Activated CD8-positive, alpha-beta T cell treated with anti-CD3 and anti-CD28 coated beads, Interleukin-2, amount 10 ng/mL, durations not matched to agents 7 days and 5 days (primary cell): ENCODE measurements around the gene NPC2. TPM values are rescaled to one million over a fixed set of nuclear protein-coding genes. Genes with fewer than 3 reads are reported as not detected.
"Not testable (repeated sequence)": the region's sequence is repeated elsewhere in the genome, so short reads cannot be mapped to it uniquely, and the experiment has no call there.

Experiments
- ATAC-seq: fragments of 150-1000 bp; cut with Tn5 transposase; one replicate; pipeline ENCODE4 v1.10.0; 2021; ENCODE audit warnings: moderate library complexity
- CTCF ChIA-PET: fragments of 350-600 bp; sonication (Branson Sonifier 250); formaldehyde crosslinking; loops from one replicate; lab custom pipeline; 2021; ENCODE audit warnings: antibody characterized with exemption; lab: Charles Lee
- POLR2A ChIA-PET: fragments of 350-600 bp; sonication (Branson Sonifier 250); formaldehyde crosslinking; loops from one replicate; lab custom pipeline; 2021; ENCODE audit warnings: antibody characterized with exemption; lab: Charles Lee
- DNase-seq: peaks from one replicate; pipeline ENCODE4 v3.0.0-alpha.2; 2020
- H3K27ac Mint-ChIP-seq: one replicate; pipeline ENCODE4 v1.8.0; 2021; ENCODE audit warnings: mild to moderate bottlenecking, mixed read lengths
- H3K27me3 Mint-ChIP-seq: one replicate; pipeline ENCODE4 v1.8.0; 2021; ENCODE audit warnings: low read depth, mixed read lengths
- H3K36me3 Mint-ChIP-seq: one replicate; pipeline ENCODE4 v1.8.0; 2021; ENCODE audit warnings: low read depth, mixed read lengths
- H3K4me1 Mint-ChIP-seq: one replicate; pipeline ENCODE4 v1.8.0; 2021; ENCODE audit warnings: low read depth, mixed read lengths
- H3K4me3 Mint-ChIP-seq: one replicate; pipeline ENCODE4 v1.8.0; 2021; ENCODE audit warnings: mild to moderate bottlenecking, mixed read lengths
- H3K9me3 Mint-ChIP-seq: one replicate; pipeline ENCODE4 v1.8.0; 2022; ENCODE audit warnings: mixed read lengths; ENCODE audit not compliant: insufficient read depth
- total RNA-seq, 2 experiments: library from RNA; stranded (reverse); gene quantifications; one replicate each; pipeline ENCODE4 v1.2.3, GENCODE V29; 2021

Gene NPC2
- total RNA-seq: 10 to 100 TPM; 31.4 to 32.2 TPM

DNA sequence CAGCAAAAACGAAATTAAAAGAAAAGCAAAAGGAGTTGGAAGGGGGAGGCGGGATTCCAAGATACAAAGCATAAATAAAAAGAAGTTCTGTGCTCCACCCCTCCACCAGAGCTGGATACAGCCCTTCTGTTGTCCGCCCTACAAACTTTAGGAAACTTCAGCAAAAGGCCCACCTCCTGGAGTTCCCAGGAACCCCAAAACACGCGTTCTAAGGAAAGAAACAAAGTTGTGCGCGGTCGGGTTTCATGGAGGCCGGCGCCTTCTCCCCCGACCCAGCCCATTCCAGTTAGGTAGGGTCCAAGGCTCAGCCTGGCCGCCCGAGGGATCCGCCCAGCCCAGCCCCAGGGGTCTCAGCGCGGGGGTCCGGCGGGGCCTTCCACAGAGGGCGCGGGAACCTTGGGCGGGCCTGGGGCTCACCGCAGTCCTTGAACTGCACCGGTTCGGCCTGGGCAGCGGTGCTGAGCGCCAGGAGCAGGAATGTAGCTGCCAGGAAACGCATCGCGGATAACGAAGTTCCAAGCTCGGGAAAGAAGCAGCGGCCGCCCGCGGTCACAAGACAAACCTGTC is at the start of gene NPC2:
Gene NPC2, minus strand, starts transcription at position 530 of the 567 bp plus-strand sequence. Its CDS starts 31 bp downstream, at position 499.
- Mint-ChIP-seq H3K9me3 (no peaks in the 10 kb centered on the region), H3K36me3 (peaks cover 12% of the 10 kb centered on the region), H3K4me3 (no peak within 1 kb of the TSS), H3K27ac (peak within 1 kb of the TSS; percentile 90), H3K4me1 (peaks cover 30% of the 10 kb centered on the region), H3K27me3 (no peaks in the 10 kb centered on the region)
- CTCF ChIA-PET: interaction anchor here (0.6 to 2.7 kb wide), 9 partner anchors 10 to 241 kb away, joined by 3 to 7 read pairs (median 4); partner anchors contain the start of gene ABCD4
- POLR2A ChIA-PET: no interaction called here
- DNase-seq (peak; percentile 26), ATAC-seq (no peak)

- Mint-ChIP-seq H3K4me3 (no peak overlapping the region), H3K36me3 (no peaks in the 10 kb centered on the region), H3K27me3 (peaks cover 3% of the 10 kb centered on the region), H3K4me1 (no peaks in the 10 kb centered on the region), H3K27ac (no peak overlapping the region), H3K9me3 (no peaks in the 10 kb centered on the region)
- ATAC-seq: no peak
- ChIA-PET CTCF (no interaction called here), POLR2A (no interaction called here)
- no peak for DNase-seq
Measured at GRCh38 chr14:74542056-74542685, 49.1 kb upstream of the NPC2 start.

- ATAC-seq: no peak
- no peaks in the 10 kb centered on the region for H3K36me3 Mint-ChIP-seq
- no peak for DNase-seq
- H3K9me3 Mint-ChIP-seq: no peaks in the 10 kb centered on the region
- ChIA-PET CTCF (no interaction called here), POLR2A (no interaction called here)
- H3K4me1 Mint-ChIP-seq: no peaks in the 10 kb centered on the region
- H3K27ac Mint-ChIP-seq: no peak overlapping the region
- peaks cover 1% of the 10 kb centered on the region for H3K27me3 Mint-ChIP-seq
- H3K4me3 Mint-ChIP-seq: no peak overlapping the region
Measured at GRCh38 chr14:74541225-74541624, 48.1 kb upstream of the NPC2 start.

- no peak for DNase-seq
- Mint-ChIP-seq H3K27me3 (peaks cover 3% of the 10 kb centered on the region), H3K9me3 (no peaks in the 10 kb centered on the region), H3K36me3 (no peaks in the 10 kb centered on the region), H3K27ac (no peak overlapping the region), H3K4me1 (no peaks in the 10 kb centered on the region), H3K4me3 (no peak overlapping the region)
- POLR2A ChIA-PET: no interaction called here
- no peak for ATAC-seq
- CTCF ChIA-PET: interaction anchor here (0.6 kb wide), 1 partner anchor 1008 kb away, joined by 3 read pairs; no protein-coding TSS in a partner anchor
Measured at GRCh38 chr14:74539503-74539902, 46.4 kb upstream of the NPC2 start.

DNA sequence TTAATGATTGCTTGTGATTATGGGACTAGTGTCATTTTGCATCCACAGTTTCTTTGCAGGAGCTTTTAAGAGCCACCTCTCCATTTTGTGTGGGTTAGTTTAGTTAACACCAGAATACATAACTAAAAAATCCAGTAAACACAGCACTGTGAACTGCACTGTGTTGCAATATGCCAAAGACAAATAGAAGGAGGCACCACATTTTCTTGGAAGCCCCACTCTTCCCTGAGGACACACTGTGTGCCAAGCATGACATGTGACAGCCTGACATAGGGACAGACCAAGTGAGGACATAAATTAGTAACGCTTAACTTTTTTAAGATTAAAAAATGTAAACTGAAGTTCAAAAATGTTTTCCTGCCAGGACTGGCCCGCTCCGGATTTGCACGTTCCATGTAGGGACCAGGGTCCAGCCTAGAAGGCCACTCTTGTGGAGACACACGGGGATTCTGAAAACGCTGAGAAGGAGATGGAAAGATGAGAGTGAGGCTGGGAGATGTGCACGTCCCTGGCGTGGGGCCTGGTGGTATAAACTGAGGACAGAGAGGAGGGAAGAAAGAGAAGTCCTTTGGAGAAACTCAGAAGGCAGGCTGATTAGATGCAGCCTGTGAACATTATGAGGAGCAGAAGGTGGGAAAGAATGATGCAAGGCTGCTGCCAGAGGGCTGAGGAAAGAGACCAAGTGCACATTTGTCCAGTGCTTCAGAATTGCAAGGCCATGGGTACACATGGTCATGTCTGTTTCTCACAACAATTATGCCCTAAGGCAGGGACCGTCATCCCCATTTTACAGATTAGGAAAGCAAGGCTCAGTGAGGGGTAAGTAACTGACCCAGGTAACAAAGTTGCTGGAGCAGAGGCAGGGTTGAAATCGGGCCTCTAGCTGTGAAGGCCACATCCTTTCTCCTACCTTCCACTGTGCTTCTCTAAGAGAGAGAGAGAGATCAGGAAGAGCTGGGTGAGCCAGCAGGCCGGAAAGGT is 45.6 kb upstream of the NPC2 start:
- Mint-ChIP-seq H3K27ac (no peak overlapping the region), H3K4me3 (no peak overlapping the region), H3K9me3 (no peaks in the 10 kb centered on the region), H3K27me3 (peaks cover 3% of the 10 kb centered on the region), H3K4me1 (peaks cover 2% of the 10 kb centered on the region), H3K36me3 (no peaks in the 10 kb centered on the region)
- no peak for ATAC-seq
- POLR2A ChIA-PET: no interaction called here
- no peak for DNase-seq
- CTCF ChIA-PET: no interaction called here

- H3K9me3 Mint-ChIP-seq, H3K27me3 Mint-ChIP-seq, H3K27ac Mint-ChIP-seq, H3K36me3 Mint-ChIP-seq, ATAC-seq, POLR2A ChIA-PET, DNase-seq, CTCF ChIA-PET, H3K4me1 Mint-ChIP-seq, H3K4me3 Mint-ChIP-seq: not testable (repeated sequence)
Measured at GRCh38 chr14:74536336-74536735, 43.2 kb upstream of the NPC2 start.

- H3K4me1 Mint-ChIP-seq: peaks cover 7% of the 10 kb centered on the region
- DNase-seq (no peak), ATAC-seq (no peak)
- H3K4me3 Mint-ChIP-seq: no peak overlapping the region
- ChIA-PET CTCF (no interaction called here), POLR2A (no interaction called here)
- peaks cover 3% of the 10 kb centered on the region for H3K27me3 Mint-ChIP-seq
- H3K36me3 Mint-ChIP-seq: no peaks in the 10 kb centered on the region
- H3K27ac Mint-ChIP-seq: no peak overlapping the region
- no peaks in the 10 kb centered on the region for H3K9me3 Mint-ChIP-seq
Measured at GRCh38 chr14:74535756-74536325, 42.7 kb upstream of the NPC2 start.

DNA sequence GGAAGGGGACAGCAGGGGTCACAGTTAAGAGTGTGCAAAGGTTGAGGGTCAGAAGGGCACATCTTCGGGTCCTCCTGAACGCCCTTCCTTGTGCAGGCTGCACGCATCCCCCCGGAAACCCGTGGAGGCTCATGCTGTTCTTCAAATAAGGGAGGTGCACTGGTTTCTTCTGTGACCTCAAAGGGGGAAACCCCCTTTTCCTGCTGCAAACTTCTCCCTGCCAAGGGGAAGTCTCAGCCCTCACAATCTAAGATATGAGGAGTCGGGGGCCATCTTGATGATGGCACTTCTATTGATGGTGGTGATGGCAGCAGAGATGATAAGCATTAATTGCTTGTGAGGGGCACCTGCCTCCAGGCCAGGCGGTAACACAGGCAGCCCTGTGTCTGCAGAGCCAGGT is 40.5 kb upstream of the NPC2 start:
- Mint-ChIP-seq H3K36me3 (no peaks in the 10 kb centered on the region), H3K4me1 (peaks cover 7% of the 10 kb centered on the region), H3K27ac (no peak overlapping the region), H3K27me3 (peaks cover 3% of the 10 kb centered on the region), H3K4me3 (no peak overlapping the region), H3K9me3 (no peaks in the 10 kb centered on the region)
- DNase-seq (no peak), ATAC-seq (no peak)
- ChIA-PET CTCF (no interaction called here), POLR2A (no interaction called here)

DNA sequence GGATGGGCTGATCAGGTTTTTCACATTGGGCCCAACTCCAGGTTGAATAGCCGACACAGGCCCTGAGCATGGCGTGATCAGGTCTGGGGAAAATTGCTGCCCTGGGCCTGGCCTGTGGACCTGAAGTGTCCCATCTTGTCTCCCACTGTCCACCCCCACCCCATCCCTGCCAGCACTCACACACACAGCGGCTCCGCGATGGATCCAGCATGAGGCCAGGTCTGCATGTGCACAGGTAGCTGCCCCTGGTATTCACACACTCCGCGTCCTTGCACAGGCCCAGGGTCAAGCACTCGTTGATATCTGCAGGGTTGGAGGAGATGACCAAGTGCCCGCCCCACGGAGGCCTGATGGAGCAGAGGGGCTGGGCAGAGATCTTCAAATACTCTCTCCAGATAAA is 39.1 kb upstream of the NPC2 start:
- ATAC-seq (no peak), DNase-seq (no peak)
- POLR2A ChIA-PET: no interaction called here
- no peaks in the 10 kb centered on the region for H3K9me3 Mint-ChIP-seq
- no peaks in the 10 kb centered on the region for H3K36me3 Mint-ChIP-seq
- H3K27me3 Mint-ChIP-seq: peaks cover 3% of the 10 kb centered on the region
- peaks cover 7% of the 10 kb centered on the region for H3K4me1 Mint-ChIP-seq
- CTCF ChIA-PET: no interaction called here
- no peak overlapping the region for H3K4me3 Mint-ChIP-seq
- no peak overlapping the region for H3K27ac Mint-ChIP-seq

DNA sequence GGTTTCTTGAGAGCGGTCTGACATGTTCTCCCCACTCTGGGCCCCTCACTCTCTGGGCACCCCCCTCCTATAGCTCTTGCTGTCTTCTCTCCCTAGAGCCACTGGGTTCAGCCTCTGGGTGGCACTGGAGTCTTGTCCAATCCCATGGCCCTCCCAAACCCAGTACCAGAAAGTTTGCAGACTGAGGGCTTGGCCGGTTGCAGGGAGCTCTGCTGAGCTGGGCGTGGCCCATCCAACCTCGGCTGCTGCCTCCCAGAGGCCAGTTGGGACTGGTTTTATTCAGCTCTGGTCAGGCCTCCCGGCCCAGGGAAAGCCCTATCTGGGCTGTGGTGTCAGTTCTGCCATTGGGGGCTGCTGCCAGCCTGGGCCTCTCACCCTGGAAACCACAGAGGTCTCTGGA is 38.4 kb upstream of the NPC2 start:
- POLR2A ChIA-PET: no interaction called here
- Mint-ChIP-seq H3K4me1 (peaks cover 7% of the 10 kb centered on the region), H3K27ac (no peak overlapping the region), H3K27me3 (peaks cover 3% of the 10 kb centered on the region), H3K9me3 (no peaks in the 10 kb centered on the region), H3K4me3 (no peak overlapping the region), H3K36me3 (no peaks in the 10 kb centered on the region)
- DNase-seq (no peak), ATAC-seq (no peak)
- CTCF ChIA-PET: no interaction called here

DNA sequence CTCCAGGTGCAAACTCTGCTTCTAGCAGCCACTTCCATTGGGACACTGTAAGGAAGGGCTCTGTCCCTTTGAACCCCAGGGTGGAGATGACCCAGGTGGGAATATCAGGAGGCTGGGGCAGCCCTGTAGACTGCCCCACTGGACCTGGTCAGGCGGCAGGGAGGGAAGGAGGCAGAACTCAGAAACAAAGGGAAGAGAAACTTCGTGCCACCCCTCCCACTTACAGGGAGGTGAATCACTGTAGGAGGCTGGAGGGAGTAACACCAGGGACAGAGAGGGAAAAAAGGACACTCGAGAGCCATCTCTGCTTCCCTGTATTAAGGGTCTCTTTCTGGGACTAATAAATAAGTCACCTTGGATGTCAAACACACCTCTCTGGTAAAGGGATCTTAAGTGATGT is 37.9 kb upstream of the NPC2 start:
- ChIA-PET CTCF (no interaction called here), POLR2A (no interaction called here)
- no peak overlapping the region for H3K27ac Mint-ChIP-seq
- H3K36me3 Mint-ChIP-seq: no peaks in the 10 kb centered on the region
- DNase-seq: no peak
- H3K27me3 Mint-ChIP-seq: peaks cover 3% of the 10 kb centered on the region
- peaks cover 7% of the 10 kb centered on the region for H3K4me1 Mint-ChIP-seq
- no peak overlapping the region for H3K4me3 Mint-ChIP-seq
- ATAC-seq: no peak
- H3K9me3 Mint-ChIP-seq: no peaks in the 10 kb centered on the region

GRCh38 chr14:74528886-74529285 is 35.8 kb upstream of the NPC2 start:
- Mint-ChIP-seq H3K27me3 (peaks cover 3% of the 10 kb centered on the region), H3K36me3 (no peaks in the 10 kb centered on the region), H3K4me1 (peaks cover 7% of the 10 kb centered on the region), H3K4me3 (no peak overlapping the region), H3K27ac (no peak overlapping the region), H3K9me3 (no peaks in the 10 kb centered on the region)
- ChIA-PET POLR2A (no interaction called here), CTCF (no interaction called here)
- ATAC-seq (no peak), DNase-seq (no peak)
